WI38 (cell line): Measurements from ENCODE around the gene QPCT.

ENCODE experiments used
- H3K4me3 ChIP-seq: 2 replicates; pipeline ENCODE4 v1.5.1; 2011; ENCODE audit warnings: low read depth, mild to moderate bottlenecking, control low read depth, low read length
- TF ChIP-seq, protein P1 (sequence below): IDR thresholded peaks from 2 replicates; pipeline ENCODE4 v1.5.1; 2012; ENCODE audit warnings: low read depth, mild to moderate bottlenecking, control low read depth, low read length

The QPCT gene

DNA sequence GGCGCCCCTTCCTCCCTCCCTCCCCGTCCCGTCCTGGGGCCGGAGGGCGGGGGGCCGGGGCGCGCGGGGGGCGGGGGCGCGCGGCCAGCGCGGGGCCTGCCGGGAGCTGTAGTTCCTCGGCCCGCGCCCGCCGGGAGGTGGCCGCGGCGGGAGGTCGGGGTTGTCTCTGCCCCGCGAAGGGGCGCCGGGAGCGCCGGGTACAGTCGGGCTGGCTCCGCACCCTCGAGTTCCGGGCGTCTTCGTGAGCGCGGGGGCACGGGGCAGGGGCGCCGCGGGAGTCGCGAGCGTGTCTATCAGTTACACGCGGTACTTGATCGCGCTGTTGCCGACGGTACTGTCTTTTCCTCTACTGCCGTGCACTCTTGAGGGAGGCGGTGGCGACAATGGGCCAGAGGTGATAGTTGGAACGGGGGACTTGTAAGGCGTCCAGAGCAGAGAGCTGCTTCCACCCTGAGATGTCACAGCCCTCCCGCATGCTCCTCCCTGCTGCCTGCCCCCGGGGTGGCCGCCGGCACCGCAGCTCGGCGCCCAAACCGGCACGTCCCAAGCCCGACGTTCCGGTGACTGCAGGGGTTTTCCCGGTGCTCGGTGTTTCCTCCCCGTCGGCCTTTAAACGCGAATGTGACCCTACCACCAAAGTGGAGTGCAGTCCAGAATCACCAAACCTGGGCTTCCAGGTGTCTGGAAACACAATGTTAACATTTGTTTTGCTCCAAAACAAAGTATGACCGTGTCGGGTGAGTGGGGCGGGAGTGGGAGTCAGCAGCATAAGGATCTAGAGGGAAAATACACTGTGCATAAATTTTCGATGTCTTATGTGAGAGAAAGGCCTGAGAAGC is 19.4 kb upstream of the QPCT start, which contains the start of gene PRKD3:
TSS of gene PRKD3 (minus strand) at position 48 of the 839 bp plus-strand sequence. CDS start 8,309 bp downstream, outside the sequence.
- peak within 1 kb of the TSS; percentile 60 for H3K4me3 ChIP-seq
- TF ChIP-seq, protein P1, sequence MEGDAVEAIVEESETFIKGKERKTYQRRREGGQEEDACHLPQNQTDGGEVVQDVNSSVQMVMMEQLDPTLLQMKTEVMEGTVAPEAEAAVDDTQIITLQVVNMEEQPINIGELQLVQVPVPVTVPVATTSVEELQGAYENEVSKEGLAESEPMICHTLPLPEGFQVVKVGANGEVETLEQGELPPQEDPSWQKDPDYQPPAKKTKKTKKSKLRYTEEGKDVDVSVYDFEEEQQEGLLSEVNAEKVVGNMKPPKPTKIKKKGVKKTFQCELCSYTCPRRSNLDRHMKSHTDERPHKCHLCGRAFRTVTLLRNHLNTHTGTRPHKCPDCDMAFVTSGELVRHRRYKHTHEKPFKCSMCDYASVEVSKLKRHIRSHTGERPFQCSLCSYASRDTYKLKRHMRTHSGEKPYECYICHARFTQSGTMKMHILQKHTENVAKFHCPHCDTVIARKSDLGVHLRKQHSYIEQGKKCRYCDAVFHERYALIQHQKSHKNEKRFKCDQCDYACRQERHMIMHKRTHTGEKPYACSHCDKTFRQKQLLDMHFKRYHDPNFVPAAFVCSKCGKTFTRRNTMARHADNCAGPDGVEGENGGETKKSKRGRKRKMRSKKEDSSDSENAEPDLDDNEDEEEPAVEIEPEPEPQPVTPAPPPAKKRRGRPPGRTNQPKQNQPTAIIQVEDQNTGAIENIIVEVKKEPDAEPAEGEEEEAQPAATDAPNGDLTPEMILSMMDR = no peak

DNA sequence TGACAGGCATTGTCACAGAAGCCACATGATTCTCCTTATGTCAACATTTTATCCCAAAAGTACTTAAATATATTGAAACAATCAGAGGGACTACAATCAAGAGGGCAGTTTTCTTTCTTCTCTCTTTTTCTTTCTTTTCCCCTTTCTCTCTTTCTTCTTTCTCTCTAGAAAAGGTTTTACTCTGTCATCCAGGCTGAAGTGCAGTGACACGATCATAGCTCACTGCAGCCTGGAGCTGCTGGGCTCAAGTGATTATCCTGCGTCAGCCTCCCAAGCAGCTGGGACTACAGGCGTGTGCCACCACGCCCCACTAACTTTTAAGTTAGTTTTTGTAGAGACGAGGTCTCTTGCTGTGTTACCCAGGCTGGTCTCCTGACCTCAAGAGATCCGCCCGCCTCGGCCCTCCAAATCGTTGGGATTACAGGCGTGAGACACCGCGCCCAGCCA is 18.8 kb upstream of the QPCT start:
- H3K4me3 ChIP-seq = peak overlapping the region; percentile 60
- TF ChIP-seq, protein P1 = no peak

DNA sequence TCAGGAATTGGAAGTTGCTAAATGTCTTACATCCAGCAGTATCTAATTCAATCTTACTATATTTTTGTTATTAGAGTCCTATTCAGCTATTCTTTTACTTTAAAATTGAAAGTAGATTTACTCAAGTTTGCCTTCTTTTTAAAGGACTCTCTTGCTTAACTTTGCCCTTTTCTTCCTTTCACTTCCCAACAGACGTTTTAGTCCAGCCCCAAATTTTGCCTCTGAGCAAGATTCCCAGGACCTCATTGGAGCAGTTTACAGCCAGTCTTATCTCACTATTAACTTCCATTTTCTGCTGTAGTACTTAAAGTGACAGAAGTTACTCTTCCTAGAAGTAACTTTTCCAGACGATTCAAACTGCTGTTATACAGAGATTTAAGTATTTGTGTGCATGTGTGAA is 18.1 kb upstream of the QPCT start:
- H3K4me3 ChIP-seq = no peak overlapping the region
- TF ChIP-seq, protein P1 = no peak

DNA sequence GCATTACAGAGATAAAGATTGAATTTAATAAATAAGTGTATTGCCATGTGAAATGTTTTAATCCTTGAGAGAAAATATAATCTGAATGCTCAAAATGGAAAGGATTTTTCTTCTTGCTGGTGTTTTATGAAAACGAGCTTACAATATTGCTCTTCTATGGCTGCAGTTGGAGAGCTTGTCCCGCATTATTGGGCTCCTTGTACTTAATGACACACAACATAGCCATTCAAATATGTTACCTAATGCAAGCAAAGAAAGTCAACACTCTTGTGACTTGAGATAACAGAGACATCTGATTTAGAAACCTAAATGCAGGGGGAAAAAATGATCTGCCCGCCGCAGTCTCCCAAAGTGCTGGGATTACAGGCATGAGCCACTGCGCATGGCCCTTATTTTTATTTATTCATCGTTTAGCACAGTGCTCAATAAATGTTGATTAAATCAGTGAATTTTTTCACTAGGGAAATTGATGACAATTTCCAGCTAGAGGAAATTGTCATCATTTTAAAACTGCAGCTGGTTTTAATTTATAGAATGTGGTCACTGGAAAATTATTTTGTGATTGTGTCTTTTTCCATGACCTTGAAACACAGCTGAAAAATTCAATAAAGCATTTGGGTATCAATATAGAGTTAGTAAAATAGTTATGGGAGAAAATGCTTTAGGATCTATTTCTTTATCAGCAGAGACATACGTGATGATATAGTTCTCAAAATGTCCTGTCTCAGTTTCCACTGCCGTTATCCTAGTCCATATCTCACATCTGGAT is 17.4 kb upstream of the QPCT start:
- TF ChIP-seq, protein P1 = no peak
- H3K4me3 ChIP-seq = no peak overlapping the region

DNA sequence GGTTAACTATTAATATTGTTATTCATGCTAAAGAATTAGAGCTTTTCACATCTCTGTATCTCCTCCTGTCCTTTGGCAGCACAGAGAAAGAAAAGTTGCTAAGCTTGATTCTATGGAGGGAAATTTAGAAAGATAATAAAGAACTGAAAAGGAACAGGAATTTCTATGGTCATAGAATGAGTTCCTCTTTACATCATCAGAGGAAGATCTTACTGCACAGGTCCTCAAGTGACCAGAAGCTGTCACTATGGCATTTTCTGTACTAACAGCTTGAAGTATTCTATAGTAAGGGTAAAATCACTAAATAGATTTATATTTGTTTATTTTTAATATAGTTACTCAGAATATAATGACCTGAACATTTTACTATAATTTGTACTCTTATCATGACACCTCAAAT is 13.7 kb upstream of the QPCT start:
- H3K4me3 ChIP-seq = no peak overlapping the region
- TF ChIP-seq, protein P1 = no peak

DNA sequence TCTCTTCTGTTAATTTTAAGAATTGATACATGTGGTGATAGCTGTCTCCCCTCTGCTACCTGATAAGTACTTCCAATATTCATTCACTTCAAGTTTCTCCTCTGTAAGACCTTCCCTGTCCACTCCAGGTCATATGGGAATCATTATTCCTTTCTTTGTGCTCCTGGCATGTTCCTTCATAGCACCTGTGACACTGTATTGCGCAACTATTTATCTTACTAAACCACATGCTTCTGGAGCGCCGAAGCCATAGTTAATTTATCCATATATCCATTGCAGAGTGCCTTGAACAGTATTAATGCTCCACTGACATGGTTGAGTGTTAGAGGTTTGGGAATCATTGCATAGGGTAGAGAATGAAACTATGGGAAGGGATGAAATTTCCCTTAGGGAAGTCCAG is 11.9 kb upstream of the QPCT start:
- no peak overlapping the region for H3K4me3 ChIP-seq
- TF ChIP-seq, protein P1 = no peak

DNA sequence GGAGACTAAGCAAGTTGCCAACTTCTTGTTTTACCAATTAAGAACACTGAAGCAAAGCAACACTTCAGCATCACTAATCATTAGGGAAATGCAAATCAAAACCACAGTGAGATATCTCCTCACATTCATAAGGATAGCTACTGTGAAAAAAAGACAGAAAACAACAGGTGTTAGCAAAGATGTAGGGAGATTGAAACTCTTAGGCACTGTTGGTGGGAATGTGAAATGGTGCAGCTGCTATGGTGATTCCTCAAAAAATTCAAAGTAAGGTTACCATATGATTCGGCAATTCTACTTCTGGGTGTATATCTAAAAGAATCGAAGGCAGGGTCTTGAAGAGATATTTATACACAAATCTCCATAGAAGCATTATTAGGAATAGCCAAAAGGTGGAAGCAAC is 11.2 kb upstream of the QPCT start:
- H3K4me3 ChIP-seq = no peak overlapping the region
- TF ChIP-seq, protein P1 = no peak
